Mucosa of descending colon (tissue), 3 donors: Measurements from ENCODE around the gene RETREG1. TPM values are rescaled to one million over a fixed set of nuclear protein-coding genes. Genes with fewer than 3 reads are reported as not detected.

Source experiments
- ATAC-seq: fragments of 200-7000 bp; cut with Tn5 transposase; one replicate; pipeline ENCODE4 v1.9.1; 2020; ENCODE audit warnings: mild to moderate bottlenecking, moderate library complexity
- DNase-seq, 3 donors: peaks; one replicate each; pipeline ENCODE4 v3.0.0-alpha.2; 2020
- H3K36me3 ChIP-seq: fragments of 200-600 bp; one replicate; pipeline ENCODE4 v1.8.0; 2021; ENCODE audit warnings: low read depth, mild to moderate bottlenecking
- H3K4me1 ChIP-seq: fragments of 200-600 bp; one replicate; pipeline ENCODE4 v1.8.0; 2021; ENCODE audit warnings: low read depth, mild to moderate bottlenecking
- H3K4me3 ChIP-seq: fragments of 200-600 bp; one replicate; pipeline ENCODE4 v1.8.0; 2021; ENCODE audit warnings: mild to moderate bottlenecking
- H3K9me3 ChIP-seq: fragments of 200-600 bp; one replicate; pipeline ENCODE4 v1.8.0; 2021; ENCODE audit warnings: mild to moderate bottlenecking
- intact Hi-C, 2 donors: fragments of 100-400 bp; cut with DNase I in 1 of 2; cut with micrococcal nuclease in 1 of 2; formaldehyde crosslinking; loops; one replicate each; pipeline versions ENCODE4 v1.11.0 to v1.11.1; 2022; cut with DNase I, micrococcal nuclease
- total RNA-seq, 3 donors: library from RNA; stranded (reverse); fragmentation: NEBNext Ultra II Directional in 2 of 3; extraction: Animal tissue kit (Norgen Biotek cat#: 25700) in 2 of 3; gene quantifications; one replicate each; pipeline versions ENCODE4 v1.2.1 to v1.2.4, GENCODE V29; 2021 to 2023
- TF ChIP-seq, protein P1 (sequence below): fragments of 200-600 bp; IDR thresholded peaks from one replicate; pipeline ENCODE4 v1.8.0; 2022; ENCODE audit warnings: antibody characterized with exemption, mild to moderate bottlenecking
- donor health status: DM: no; HTN: no; CAD: no; lungs with moderate emphysema.
- donor health status: DM: no; HTN: no; CAD: no.
- donor health status: DM: no; HTN: yes; CAD: no.

Gene RETREG1
- total RNA-seq, 3 donors from 2014 or later = 54.1 to 102 (median 55.8) TPM

DNA sequence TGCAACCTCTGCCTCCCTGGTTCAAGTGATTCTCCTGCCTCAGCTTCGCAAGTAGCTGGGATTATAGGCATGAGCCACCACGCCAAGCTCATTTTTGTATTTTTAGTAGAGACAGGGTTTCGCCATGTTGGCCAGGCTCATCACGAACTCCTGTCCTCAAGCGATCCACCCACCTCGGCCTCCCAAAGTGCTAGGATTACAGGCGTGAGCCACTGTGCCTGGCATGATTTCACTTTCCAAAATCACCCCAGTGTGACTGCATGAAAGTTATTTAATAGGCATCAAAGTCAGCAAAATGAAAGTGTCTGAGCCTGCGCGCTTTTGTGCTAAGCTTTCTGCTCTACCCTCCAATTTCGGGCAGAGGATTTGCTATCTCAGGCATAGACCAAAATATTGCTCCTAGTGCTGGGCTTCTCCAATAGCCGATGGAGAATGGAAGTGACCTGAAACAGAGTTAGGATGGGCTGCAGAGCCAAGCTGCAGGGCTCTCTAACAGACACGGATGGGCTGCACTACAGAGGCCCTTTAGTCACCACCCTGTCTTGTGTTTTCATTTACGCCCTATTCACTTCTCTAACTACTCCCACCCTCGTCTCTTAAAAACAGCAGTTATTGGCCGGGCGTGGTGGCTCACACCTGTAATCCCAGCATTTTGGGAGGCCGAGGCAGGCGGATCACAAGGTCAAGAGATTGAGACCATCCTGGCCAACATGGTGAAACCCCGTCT, 44.3 kb downstream of the RETREG1 start:
- peaks cover 11% of the 10 kb centered on the region for H3K4me1 ChIP-seq
- no peaks in the 10 kb centered on the region for H3K36me3 ChIP-seq
- TF ChIP-seq, protein P1, sequence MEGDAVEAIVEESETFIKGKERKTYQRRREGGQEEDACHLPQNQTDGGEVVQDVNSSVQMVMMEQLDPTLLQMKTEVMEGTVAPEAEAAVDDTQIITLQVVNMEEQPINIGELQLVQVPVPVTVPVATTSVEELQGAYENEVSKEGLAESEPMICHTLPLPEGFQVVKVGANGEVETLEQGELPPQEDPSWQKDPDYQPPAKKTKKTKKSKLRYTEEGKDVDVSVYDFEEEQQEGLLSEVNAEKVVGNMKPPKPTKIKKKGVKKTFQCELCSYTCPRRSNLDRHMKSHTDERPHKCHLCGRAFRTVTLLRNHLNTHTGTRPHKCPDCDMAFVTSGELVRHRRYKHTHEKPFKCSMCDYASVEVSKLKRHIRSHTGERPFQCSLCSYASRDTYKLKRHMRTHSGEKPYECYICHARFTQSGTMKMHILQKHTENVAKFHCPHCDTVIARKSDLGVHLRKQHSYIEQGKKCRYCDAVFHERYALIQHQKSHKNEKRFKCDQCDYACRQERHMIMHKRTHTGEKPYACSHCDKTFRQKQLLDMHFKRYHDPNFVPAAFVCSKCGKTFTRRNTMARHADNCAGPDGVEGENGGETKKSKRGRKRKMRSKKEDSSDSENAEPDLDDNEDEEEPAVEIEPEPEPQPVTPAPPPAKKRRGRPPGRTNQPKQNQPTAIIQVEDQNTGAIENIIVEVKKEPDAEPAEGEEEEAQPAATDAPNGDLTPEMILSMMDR = no peak
- ATAC-seq = no peak
- intact Hi-C loops = no loop called here
- no peak overlapping the region for H3K4me3 ChIP-seq
- no peak for DNase-seq
- no peaks in the 10 kb centered on the region for H3K9me3 ChIP-seq

DNA sequence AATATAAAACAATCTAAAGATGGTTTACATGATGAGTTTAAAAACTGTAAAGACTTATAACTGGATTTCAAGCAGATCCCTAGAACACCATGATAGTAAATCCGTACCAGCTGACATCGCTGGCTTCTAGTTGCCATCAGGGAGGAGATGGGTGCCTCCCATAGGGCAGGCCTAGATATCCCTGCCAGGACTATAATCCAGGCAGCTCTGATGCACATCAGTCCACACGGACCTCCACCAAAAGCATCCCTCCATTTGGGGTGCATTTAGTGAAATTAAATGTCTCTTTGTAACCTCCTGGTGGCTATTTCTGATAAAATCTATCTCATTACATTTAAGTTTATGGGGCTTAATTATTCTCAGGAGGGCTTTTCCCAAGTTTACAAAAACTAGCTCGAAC, 45.8 kb downstream of the RETREG1 start:
- H3K4me1 ChIP-seq = peaks cover 11% of the 10 kb centered on the region
- no peak overlapping the region for H3K4me3 ChIP-seq
- ATAC-seq (no peak), DNase-seq (no peak)
- intact Hi-C loops = no loop called here
- H3K36me3 ChIP-seq = no peaks in the 10 kb centered on the region
- no peaks in the 10 kb centered on the region for H3K9me3 ChIP-seq
- TF ChIP-seq, protein P1 = no peak

GRCh38 chr5:16570121-16570815, 46.5 kb downstream of the RETREG1 start:
- Histone ChIP-seq H3K4me3 (no peak overlapping the region), H3K36me3 (no peaks in the 10 kb centered on the region), H3K4me1 (peaks cover 11% of the 10 kb centered on the region), H3K9me3 (no peaks in the 10 kb centered on the region)
- ATAC-seq = no peak
- no peak for DNase-seq
- intact Hi-C loops = no loop called here
- TF ChIP-seq, protein P1 = no peak

GRCh38 chr5:16568875-16569580, 47.8 kb downstream of the RETREG1 start:
- H3K4me1 ChIP-seq = peaks cover 11% of the 10 kb centered on the region
- no peak for DNase-seq
- TF ChIP-seq, protein P1 = no peak
- H3K9me3 ChIP-seq = no peaks in the 10 kb centered on the region
- H3K36me3 ChIP-seq = no peaks in the 10 kb centered on the region
- ATAC-seq = no peak
- H3K4me3 ChIP-seq = no peak overlapping the region
- intact Hi-C loops = no loop called here

DNA sequence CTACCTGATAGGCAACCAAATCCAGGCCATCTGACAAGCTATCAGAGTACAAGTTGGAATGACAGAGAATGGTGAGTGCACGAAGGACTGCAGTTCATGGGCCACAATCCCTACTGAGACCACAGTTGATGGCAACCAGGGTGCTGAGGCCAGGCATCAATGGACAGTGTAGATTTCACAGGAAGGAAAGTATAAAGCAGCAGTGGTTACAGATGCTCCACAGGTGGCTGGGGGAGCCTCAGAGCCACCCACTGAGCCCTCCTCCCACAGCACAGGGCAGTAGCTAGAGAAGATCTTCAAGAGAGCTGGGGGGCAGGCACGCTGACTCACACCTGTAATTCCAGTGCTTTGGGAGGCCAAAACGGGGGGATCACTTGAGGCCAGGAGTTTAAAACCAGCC, 49.4 kb downstream of the RETREG1 start:
- ATAC-seq = no peak
- no peaks in the 10 kb centered on the region for H3K4me1 ChIP-seq
- no peak for DNase-seq
- H3K9me3 ChIP-seq = no peaks in the 10 kb centered on the region
- H3K36me3 ChIP-seq = no peaks in the 10 kb centered on the region
- intact Hi-C loops = no loop called here
- TF ChIP-seq, protein P1 = no peak
- H3K4me3 ChIP-seq = no peak overlapping the region
